IMR-90 (cell line): Measurements from ENCODE around the gene PITPNC1. TPM values are rescaled to one million over a fixed set of nuclear protein-coding genes. Genes with fewer than 3 reads are reported as not detected.

ENCODE experiments used
- ATAC-seq: fragments of 200-7000 bp; cut with Tn5 transposase; 2 replicates; pipeline ENCODE4 v1.9.1; 2020; ENCODE audit warnings: low read depth, mild to moderate bottlenecking, moderate library complexity
- BruUV-seq: library from RNA; stranded (reverse); fragments of 400-500 nt; replicated peaks from 2 replicates; lab custom pipeline; 2021; lab: Mats Ljungman, UMichigan
- CTCF ChIA-PET: fragments of 300-600 bp; formaldehyde crosslinking; extraction: SDS; loops from one replicate; lab custom pipeline; 2021; ENCODE audit warnings: antibody characterized with exemption; lab: Yijun Ruan, JAX
- POLR2A ChIA-PET: fragments of 300-600 bp; sonication (Branson Sonifier 250); formaldehyde crosslinking; loops from one replicate; lab custom pipeline; 2022; ENCODE audit warnings: antibody characterized with exemption; ENCODE audit not compliant: unreplicated experiment; lab: Charles Lee
- DNase-seq: peaks from one replicate; pipeline ENCODE4 v3.0.0; 2013
- H2AFZ ChIP-seq: replicated peaks from 2 replicates; pipeline ENCODE3; 2013; ENCODE audit warnings: low read length, mild to moderate bottlenecking; ENCODE audit not compliant: poor library complexity
- H2AK5ac ChIP-seq: 2 replicates; pipeline ENCODE4 v1.6.1; 2013; ENCODE audit warnings: low read depth, low read length, inconsistent platforms
- H2AK9ac ChIP-seq: replicated peaks from 2 replicates; pipeline ENCODE3; 2013; ENCODE audit warnings: mild to moderate bottlenecking, low read depth, low read length, moderate library complexity; ENCODE audit not compliant: poor library complexity
- H2BK120ac ChIP-seq: 2 replicates; pipeline ENCODE4 v1.6.1; 2013; ENCODE audit warnings: low read depth, low read length, inconsistent platforms
- H2BK15ac ChIP-seq: 3 replicates; pipeline ENCODE4 v1.6.1; 2013; ENCODE audit warnings: low read depth, low read length, inconsistent platforms
- H2BK20ac ChIP-seq: 2 replicates; pipeline ENCODE4 v1.6.1; 2013; ENCODE audit warnings: low read depth, mild to moderate bottlenecking, inconsistent platforms, low read length, moderate library complexity
- H2BK5ac ChIP-seq: 2 replicates; pipeline ENCODE4 v1.6.1; 2013; ENCODE audit warnings: mild to moderate bottlenecking, low read depth, low read length, inconsistent platforms; ENCODE audit not compliant: poor library complexity, severe bottlenecking
- H3K14ac ChIP-seq: replicated peaks from 2 replicates; pipeline ENCODE4 v1.6.1; 2013; ENCODE audit warnings: low read depth, low read length, inconsistent platforms
- H3K18ac ChIP-seq: 2 replicates; pipeline ENCODE4 v1.6.1; 2013; ENCODE audit warnings: low read depth, low read length, control low read depth
- H3K23ac ChIP-seq: 2 replicates; pipeline ENCODE4 v1.6.1; 2013; ENCODE audit warnings: low read depth, low read length, inconsistent platforms
- H3K27ac ChIP-seq: 2 replicates; pipeline ENCODE4 v1.5.1; 2013; ENCODE audit warnings: mild to moderate bottlenecking, control low read depth, low read length; ENCODE audit not compliant: insufficient read depth
- H3K27me3 ChIP-seq: 2 replicates; pipeline ENCODE4 v1.6.1; 2013; ENCODE audit warnings: low read length; ENCODE audit not compliant: control insufficient read depth, insufficient read depth
- H3K36me3 ChIP-seq: 2 replicates; pipeline ENCODE4 v1.6.1; 2013; ENCODE audit warnings: low read length, mixed read lengths; ENCODE audit not compliant: control insufficient read depth, insufficient read depth
- H3K4ac ChIP-seq: 2 replicates; pipeline ENCODE4 v1.6.1; 2013; ENCODE audit warnings: low read depth, low read length, inconsistent platforms
- H3K4me1 ChIP-seq: 2 replicates; pipeline ENCODE4 v1.6.1; 2013; ENCODE audit warnings: low read length, mixed read lengths; ENCODE audit not compliant: control insufficient read depth, insufficient read depth
- H3K4me2 ChIP-seq: 2 replicates; pipeline ENCODE4 v1.6.1; 2013; ENCODE audit warnings: low read depth, mild to moderate bottlenecking, control low read depth, low read length, moderate library complexity
- H3K4me3 ChIP-seq: 2 replicates; pipeline ENCODE4 v1.5.1; 2013; ENCODE audit warnings: low read depth, mild to moderate bottlenecking, control low read depth, low read length, moderate library complexity; ENCODE audit not compliant: insufficient read depth
- H3K56ac ChIP-seq: 2 replicates; pipeline ENCODE4 v1.6.1; 2013; ENCODE audit warnings: low read length, inconsistent platforms; ENCODE audit not compliant: insufficient read depth; ENCODE audit errors: extremely low read depth
- H3K79me1 ChIP-seq, 2 experiments: 2 replicates each; pipeline ENCODE4 v1.6.1; 2013; ENCODE audit warnings: low read length in 2 of 2, inconsistent platforms in 1 of 2, low read depth in 1 of 2
- H3K9ac ChIP-seq: 2 replicates; pipeline ENCODE4 v1.6.1; 2013; ENCODE audit warnings: low read depth, low read length, control low read depth
- H3K9me1 ChIP-seq: 2 replicates; pipeline ENCODE4 v1.6.1; 2013; ENCODE audit warnings: low read length, inconsistent platforms; ENCODE audit not compliant: insufficient read depth
- H3K9me3 ChIP-seq: 2 replicates; pipeline ENCODE4 v1.6.1; 2013; ENCODE audit warnings: low read length; ENCODE audit not compliant: control insufficient read depth, insufficient read depth
- H4K20me1 ChIP-seq: 2 replicates; pipeline ENCODE4 v1.6.1; 2013; ENCODE audit warnings: low read length, inconsistent platforms; ENCODE audit not compliant: insufficient read depth
- H4K5ac ChIP-seq: 2 replicates; pipeline ENCODE4 v1.6.1; 2013; ENCODE audit warnings: mild to moderate bottlenecking, low read depth, low read length, control low read depth
- H4K8ac ChIP-seq, 2 experiments: 2 replicates each; pipeline ENCODE4 v1.6.1; 2013; ENCODE audit warnings: low read depth in 2 of 2, low read length in 2 of 2, control low read depth in 1 of 2, inconsistent platforms in 1 of 2
- H4K91ac ChIP-seq: 2 replicates; pipeline ENCODE4 v1.6.1; 2013; ENCODE audit warnings: low read depth, low read length, inconsistent platforms; ENCODE audit not compliant: insufficient read depth
- BHLHE40 ChIP-seq: fragments of 150-350 bp; IDR thresholded peaks from 2 replicates; pipeline ENCODE4 v1.6.1; 2016; ENCODE audit warnings: mild to moderate bottlenecking, low read depth, low read length
- CEBPB ChIP-seq: IDR thresholded peaks from 2 replicates; pipeline ENCODE4 v1.6.1; 2012; ENCODE audit warnings: low read depth, low read length, improper control_type of control experiment
- CHD1 ChIP-seq: IDR thresholded peaks from 2 replicates; pipeline ENCODE4 v1.6.1; 2012; ENCODE audit warnings: low read depth, low read length, improper control_type of control experiment
- FOS ChIP-seq: fragments of 150-350 bp; IDR thresholded peaks from 2 replicates; pipeline ENCODE4 v1.6.1; 2016; ENCODE audit warnings: low read depth, low read length
- MAFK ChIP-seq: IDR thresholded peaks from 2 replicates; pipeline ENCODE4 v1.6.1; 2012; ENCODE audit warnings: low read depth, low read length, improper control_type of control experiment
- MAZ ChIP-seq: IDR thresholded peaks from 2 replicates; pipeline ENCODE4 v1.6.1; 2012; ENCODE audit warnings: low read depth, mild to moderate bottlenecking, low read length, improper control_type of control experiment, moderate library complexity, borderline replicate concordance
- NFE2L2 ChIP-seq: fragments of 150-350 bp; IDR thresholded peaks from 2 replicates; pipeline ENCODE4 v1.6.1; 2016; ENCODE audit warnings: low read depth, mild to moderate bottlenecking, low read length
- POLR2A ChIP-seq: IDR thresholded peaks from 2 replicates; pipeline ENCODE4 v1.6.1; 2012; ENCODE audit warnings: mild to moderate bottlenecking, low read depth, low read length
- RAD21 ChIP-seq: IDR thresholded peaks from 2 replicates; pipeline ENCODE4 v1.6.1; 2012; ENCODE audit warnings: low read length, improper control_type of control experiment
- RCOR1 ChIP-seq: IDR thresholded peaks from 2 replicates; pipeline ENCODE4 v1.6.1; 2012; ENCODE audit warnings: mild to moderate bottlenecking, low read length, improper control_type of control experiment; ENCODE audit not compliant: insufficient replicate concordance
- RFX5 ChIP-seq: IDR thresholded peaks from 2 replicates; pipeline ENCODE4 v1.8.0; 2012; ENCODE audit warnings: low read depth, mild to moderate bottlenecking, low read length, moderate library complexity
- SMC3 ChIP-seq: fragments of 150-350 bp; IDR thresholded peaks from 2 replicates; pipeline ENCODE4 v1.6.1; 2016; ENCODE audit warnings: low read depth, mild to moderate bottlenecking, antibody characterized with exemption, low read length, moderate library complexity
- USF2 ChIP-seq: fragments of 150-350 bp; IDR thresholded peaks from 2 replicates; pipeline ENCODE4 v1.6.1; 2017; ENCODE audit warnings: mild to moderate bottlenecking, antibody characterized with exemption, low read length, low read depth
- dilution Hi-C: fragments of 300-500 bp; cut with HindIII; formaldehyde crosslinking; loops from one replicate; pipeline ENCODE4 v1.14.3; 2018; ENCODE audit warnings: low sequenced_read_pairs; ENCODE audit not compliant: unreplicated experiment
- in situ Hi-C: fragments of 300-500 bp; cut with MboI; formaldehyde crosslinking; loops from 3 replicates; pipeline ENCODE4 v1.14.3; 2019; ENCODE audit warnings: low sequenced_read_pairs, inconsistent platforms, mixed read lengths
- intact Hi-C: fragments of 100-400 bp; cut with micrococcal nuclease; formaldehyde crosslinking; loops from 2 replicates; pipeline ENCODE4 v1.10.0; 2022
- polyA plus RNA-seq, 3 experiments: library from polyadenylated mRNA; depleted of rRNA; stranded (reverse); fragments of >200 nt; gene quantifications; 2 replicates each; pipeline ENCODE4 v1.2.3, GENCODE V29; 2012; ENCODE audit warnings: low replicate concordance in 1 of 3
- total RNA-seq: library from RNA; depleted of rRNA; stranded (reverse); fragments of >200 nt; gene quantifications from 2 replicates; pipeline ENCODE4 v1.2.3, GENCODE V29; 2012
- TF ChIP-seq, protein P1 (sequence below): conservative IDR thresholded peaks from 2 replicates; pipeline ENCODE4 v1.5.1; 2012; ENCODE audit warnings: mild to moderate bottlenecking, low read depth, low read length, improper control_type of control experiment
- TF ChIP-seq, protein P2 (sequence below): fragments of 150-350 bp; IDR thresholded peaks from 2 replicates; pipeline ENCODE4 v1.6.1; 2016; ENCODE audit warnings: low read depth, mild to moderate bottlenecking, low read length, moderate library complexity, borderline replicate concordance

Gene PITPNC1
- total and polyA plus RNA-seq, 2 of the 4 experiments (the other 2 are of a cell fraction): 4.1 TPM

GRCh38 chr17:67563692-67564228, 186.7 kb downstream of the PITPNC1 start:
- Histone ChIP-seq H2BK5ac (no peak overlapping the region), H4K5ac (no peak overlapping the region), H3K9me3 (no peaks in the 10 kb centered on the region), H2BK20ac (no peak overlapping the region), H3K4me2 (no peak overlapping the region), H3K9ac (no peak overlapping the region), H3K23ac (no peak overlapping the region), H2BK15ac (no peak overlapping the region), H3K18ac (no peak overlapping the region), H3K14ac (no peak overlapping the region), H2AFZ (no peak overlapping the region), H4K8ac (no peak overlapping the region), H2BK120ac (no peak overlapping the region), H3K27me3 (no peaks in the 10 kb centered on the region), H3K27ac (no peak overlapping the region), H3K56ac (no peak overlapping the region), H2AK5ac (no peak overlapping the region), H3K79me1 (no peaks in the 10 kb centered on the region; a peak in 2 of 4 replicates), H2AK9ac (no peak overlapping the region), H3K4me1 (no peaks in the 10 kb centered on the region), H3K36me3 (no peaks in the 10 kb centered on the region), H4K20me1 (no peaks in the 10 kb centered on the region), H3K4ac (no peak overlapping the region), H3K4me3 (no peak overlapping the region), H3K9me1 (0 out of 2 replicates have a peak, but pooled peaks cover 3% of the 10 kb centered on the region), H4K91ac (no peak overlapping the region)
- intact Hi-C loops: no loop called here
- BruUV-seq: no TSS peak
- ChIA-PET POLR2A (no interaction called here), CTCF (no interaction called here)
- ATAC-seq: no peak
- dilution Hi-C loops: no loop called here
- no peak for DNase-seq
- in situ Hi-C loops: no loop called here
- TF ChIP-seq BHLHE40: no peak
- TF ChIP-seq NFE2L2: no peak
- no peak for TF ChIP-seq RFX5
- no peak for TF ChIP-seq CEBPB
- no peak for TF ChIP-seq CHD1
- TF ChIP-seq FOS: no peak
- TF ChIP-seq, protein P1, sequence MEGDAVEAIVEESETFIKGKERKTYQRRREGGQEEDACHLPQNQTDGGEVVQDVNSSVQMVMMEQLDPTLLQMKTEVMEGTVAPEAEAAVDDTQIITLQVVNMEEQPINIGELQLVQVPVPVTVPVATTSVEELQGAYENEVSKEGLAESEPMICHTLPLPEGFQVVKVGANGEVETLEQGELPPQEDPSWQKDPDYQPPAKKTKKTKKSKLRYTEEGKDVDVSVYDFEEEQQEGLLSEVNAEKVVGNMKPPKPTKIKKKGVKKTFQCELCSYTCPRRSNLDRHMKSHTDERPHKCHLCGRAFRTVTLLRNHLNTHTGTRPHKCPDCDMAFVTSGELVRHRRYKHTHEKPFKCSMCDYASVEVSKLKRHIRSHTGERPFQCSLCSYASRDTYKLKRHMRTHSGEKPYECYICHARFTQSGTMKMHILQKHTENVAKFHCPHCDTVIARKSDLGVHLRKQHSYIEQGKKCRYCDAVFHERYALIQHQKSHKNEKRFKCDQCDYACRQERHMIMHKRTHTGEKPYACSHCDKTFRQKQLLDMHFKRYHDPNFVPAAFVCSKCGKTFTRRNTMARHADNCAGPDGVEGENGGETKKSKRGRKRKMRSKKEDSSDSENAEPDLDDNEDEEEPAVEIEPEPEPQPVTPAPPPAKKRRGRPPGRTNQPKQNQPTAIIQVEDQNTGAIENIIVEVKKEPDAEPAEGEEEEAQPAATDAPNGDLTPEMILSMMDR: no peak
- no peak for TF ChIP-seq MAZ
- no peak for TF ChIP-seq SMC3
- no peak for TF ChIP-seq RAD21
- TF ChIP-seq, protein P2, sequence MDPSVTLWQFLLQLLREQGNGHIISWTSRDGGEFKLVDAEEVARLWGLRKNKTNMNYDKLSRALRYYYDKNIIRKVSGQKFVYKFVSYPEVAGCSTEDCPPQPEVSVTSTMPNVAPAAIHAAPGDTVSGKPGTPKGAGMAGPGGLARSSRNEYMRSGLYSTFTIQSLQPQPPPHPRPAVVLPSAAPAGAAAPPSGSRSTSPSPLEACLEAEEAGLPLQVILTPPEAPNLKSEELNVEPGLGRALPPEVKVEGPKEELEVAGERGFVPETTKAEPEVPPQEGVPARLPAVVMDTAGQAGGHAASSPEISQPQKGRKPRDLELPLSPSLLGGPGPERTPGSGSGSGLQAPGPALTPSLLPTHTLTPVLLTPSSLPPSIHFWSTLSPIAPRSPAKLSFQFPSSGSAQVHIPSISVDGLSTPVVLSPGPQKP: no peak
- no peak for TF ChIP-seq USF2
- TF ChIP-seq RCOR1: no peak
- TF ChIP-seq POLR2A: no peak
- TF ChIP-seq MAFK: no peak
